Measurements from ENCODE around the gene MAN2B2.
A peak's percentile ranks its signal among the peaks of the same experiment; 100 is the strongest.

MAN2B2 gene

GRCh38 chr4:6542951-6543350 is 32.0 kb upstream of the MAN2B2 start:
- no peak for DNase-seq (ENCODE audit: low read depth)
- no peak overlapping the region for H3K4me3 ChIP-seq (ENCODE audit: low read length)
- no peak for TF ChIP-seq CTCF (conservative IDR thresholded peaks at IDR 0.05; ENCODE audit: low read length)

- no peak for DNase-seq (ENCODE audit: low read depth)
- no peak for TF ChIP-seq CTCF (conservative IDR thresholded peaks at IDR 0.05; ENCODE audit: low read length)
- no peak overlapping the region for H3K4me3 ChIP-seq (ENCODE audit: low read length)
Measured at GRCh38 chr4:6546091-6546490, 28.9 kb upstream of the MAN2B2 start.

- TF ChIP-seq CTCF (conservative IDR thresholded peaks at IDR 0.05; ENCODE audit: low read length), result peak; percentile 83
- DNase-seq (ENCODE audit: low read depth), result peak; percentile 61
- no peak overlapping the region for H3K4me3 ChIP-seq (ENCODE audit: low read length)
Measured at GRCh38 chr4:6546681-6547447, 28.1 kb upstream of the MAN2B2 start.

- TF ChIP-seq CTCF (conservative IDR thresholded peaks at IDR 0.05; ENCODE audit: low read length), result peak; percentile 46
- H3K4me3 ChIP-seq (ENCODE audit: low read length), result no peak overlapping the region
- DNase-seq (ENCODE audit: low read depth), result peak; percentile 36
Measured at GRCh38 chr4:6548201-6548881, 26.6 kb upstream of the MAN2B2 start.

GRCh38 chr4:6548882-6549230 is 26.1 kb upstream of the MAN2B2 start:
- DNase-seq (ENCODE audit: low read depth), result no peak
- H3K4me3 ChIP-seq (ENCODE audit: low read length), result no peak overlapping the region
- no peak for TF ChIP-seq CTCF (conservative IDR thresholded peaks at IDR 0.05; ENCODE audit: low read length)

GRCh38 chr4:6549445-6549844 is 25.5 kb upstream of the MAN2B2 start:
- no peak for DNase-seq (ENCODE audit: low read depth)
- no peak for TF ChIP-seq CTCF (conservative IDR thresholded peaks at IDR 0.05; ENCODE audit: low read length)
- H3K4me3 ChIP-seq (ENCODE audit: low read length), result no peak overlapping the region
